Neuron (in vitro differentiated cells): ENCODE data around the gene NTNG2.
"Not testable (repeated sequence)": the region's sequence is repeated elsewhere in the genome, so short reads cannot be mapped to it uniquely, and the experiment has no call there.

Experiments used
- H2AFZ ChIP-seq: one replicate; pipeline ENCODE4 v1.6.1; 2013; ENCODE audit warnings: low read depth, mild to moderate bottlenecking, inconsistent platforms, low read length, moderate library complexity
- H3K27me3 ChIP-seq: one replicate; pipeline ENCODE4 v1.6.1; 2013; ENCODE audit warnings: low read length; ENCODE audit not compliant: insufficient read depth
- H3K36me3 ChIP-seq: one replicate; pipeline ENCODE4 v1.6.1; 2013; ENCODE audit warnings: low read length; ENCODE audit not compliant: insufficient read depth
- H3K4me1 ChIP-seq: one replicate; pipeline ENCODE4 v1.6.1; 2013; ENCODE audit warnings: low read length; ENCODE audit not compliant: insufficient read depth
- H3K4me3 ChIP-seq: 2 replicates; pipeline ENCODE4 v1.5.1; 2013; ENCODE audit warnings: mild to moderate bottlenecking, low read length, moderate library complexity
- H3K9me3 ChIP-seq: one replicate; pipeline ENCODE4 v1.6.1; 2013; ENCODE audit warnings: low read length

NTNG2 gene

DNA sequence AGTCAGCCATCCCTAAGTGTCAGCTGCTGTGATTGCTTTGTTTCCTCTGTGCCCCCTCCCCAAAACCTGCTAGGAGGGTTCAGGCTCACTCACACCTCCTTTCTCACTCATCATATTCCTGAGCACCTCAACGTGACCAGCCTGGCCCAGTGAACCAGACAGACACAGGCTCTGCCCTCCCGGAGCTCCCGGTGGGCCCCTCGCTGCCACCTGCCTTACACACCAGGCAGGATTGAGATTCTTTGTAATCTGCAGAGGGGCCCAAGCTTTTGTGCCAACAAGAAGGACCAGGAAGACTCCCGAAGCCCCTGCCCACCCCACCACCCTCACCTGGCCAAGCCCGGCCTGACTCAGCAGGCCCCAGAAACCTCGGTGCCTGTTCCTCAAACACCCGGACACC is 87.8 kb downstream of the NTNG2 start:
- no peak overlapping the region for H3K4me3 ChIP-seq
- H3K4me1 ChIP-seq: peaks cover 8% of the 10 kb centered on the region
- H2AFZ ChIP-seq: no peak overlapping the region
- H3K27me3 ChIP-seq: peaks cover 13% of the 10 kb centered on the region
- H3K9me3 ChIP-seq: peaks cover 13% of the 10 kb centered on the region
- H3K36me3 ChIP-seq: no peaks in the 10 kb centered on the region

DNA sequence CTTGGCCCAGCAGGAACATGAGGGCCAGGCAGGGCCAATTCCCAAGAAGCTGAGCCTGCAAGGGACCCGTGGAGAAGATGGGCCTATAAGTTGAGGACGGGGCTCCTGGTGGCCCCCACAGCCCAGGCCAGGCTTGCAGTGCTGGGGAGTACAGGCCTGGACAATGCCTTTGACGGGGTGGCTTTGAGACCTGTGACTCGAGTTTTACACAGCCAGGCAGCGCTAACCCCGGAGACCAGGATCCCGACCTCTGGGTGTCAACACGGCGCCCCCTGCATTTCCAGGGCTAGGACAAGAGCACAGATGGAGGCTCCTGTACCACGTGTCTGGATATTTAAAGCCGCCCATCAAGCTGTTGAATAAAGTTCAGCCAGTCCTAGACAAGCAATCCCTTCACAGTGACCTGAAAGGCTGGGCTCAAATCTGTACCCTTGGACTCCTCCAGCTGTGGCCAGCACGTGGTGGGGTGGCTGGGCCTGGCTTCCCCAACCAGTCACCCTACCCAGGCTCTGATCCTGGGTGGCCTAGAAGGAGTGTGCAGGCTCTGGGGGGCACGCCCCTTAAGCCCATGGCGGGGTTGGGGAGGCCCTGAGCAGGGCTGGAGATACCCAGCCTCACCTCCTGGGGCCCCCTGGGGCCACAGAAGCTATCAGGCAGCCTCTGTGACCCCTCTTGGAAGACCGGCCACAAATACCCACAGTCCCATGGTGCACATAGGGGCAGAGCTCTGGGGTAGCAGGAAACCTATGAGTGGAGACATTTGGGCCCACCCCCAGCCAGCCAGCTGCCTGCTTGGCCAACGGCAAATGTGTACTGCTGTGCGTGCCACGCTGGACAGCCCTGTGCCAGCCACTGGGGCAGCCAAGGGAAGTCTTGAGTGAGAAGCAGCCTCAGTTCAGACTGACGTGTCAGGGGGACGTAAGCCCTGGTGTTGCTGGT is 88.7 kb downstream of the NTNG2 start:
- no peaks in the 10 kb centered on the region for H3K36me3 ChIP-seq
- H2AFZ ChIP-seq: no peak overlapping the region
- no peak overlapping the region for H3K4me3 ChIP-seq
- H3K27me3 ChIP-seq: peaks cover 5% of the 10 kb centered on the region
- peaks cover 13% of the 10 kb centered on the region for H3K9me3 ChIP-seq
- no peaks in the 10 kb centered on the region for H3K4me1 ChIP-seq

DNA sequence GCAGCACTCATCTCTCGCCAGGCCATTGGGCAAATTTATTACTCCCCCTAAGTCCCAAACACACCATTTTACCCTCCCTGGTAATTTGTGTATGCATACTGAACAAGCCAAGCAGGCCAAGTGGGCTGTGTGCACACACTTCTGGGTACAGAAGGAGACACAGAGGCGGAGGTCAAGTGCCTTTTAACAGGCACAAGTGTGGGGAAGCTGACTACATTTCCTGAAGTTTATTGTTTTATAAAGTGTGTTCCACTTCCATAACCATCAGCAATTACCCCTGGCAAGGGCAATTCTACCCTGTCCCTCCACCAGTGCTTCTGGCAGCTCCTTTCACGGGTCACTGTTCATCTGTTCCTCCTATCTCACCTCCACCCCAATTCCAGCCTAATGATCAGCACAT is 99.0 kb downstream of the NTNG2 start:
- H3K36me3 ChIP-seq: peaks cover 32% of the 10 kb centered on the region
- no peak overlapping the region for H3K4me3 ChIP-seq
- no peak overlapping the region for H2AFZ ChIP-seq
- H3K9me3 ChIP-seq: no peaks in the 10 kb centered on the region
- H3K4me1 ChIP-seq: no peaks in the 10 kb centered on the region
- H3K27me3 ChIP-seq: no peaks in the 10 kb centered on the region

DNA sequence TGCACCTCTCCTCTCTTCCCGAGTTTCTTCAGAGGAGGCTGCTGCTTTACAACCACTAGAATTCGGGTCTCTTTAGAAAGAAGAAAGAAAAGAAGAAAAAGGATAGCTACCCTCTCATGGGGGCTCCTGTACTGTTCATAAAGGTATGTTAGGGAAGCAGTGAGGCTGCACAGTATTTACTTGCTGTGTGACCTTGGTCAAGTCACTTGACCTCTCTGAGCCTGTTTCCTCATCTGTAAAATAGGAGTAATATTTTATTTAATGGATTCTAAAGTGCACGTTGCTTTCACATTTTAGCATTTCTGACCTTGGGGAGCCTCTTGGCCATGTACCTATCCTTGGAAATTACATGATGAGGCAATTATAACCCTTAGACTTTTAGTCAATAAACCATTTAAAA is 104.2 kb downstream of the NTNG2 start:
- Histone ChIP-seq H3K27me3 (no peaks in the 10 kb centered on the region), H3K36me3 (peaks cover 72% of the 10 kb centered on the region), H3K9me3 (no peaks in the 10 kb centered on the region), H3K4me1 (no peaks in the 10 kb centered on the region), H3K4me3 (no peak overlapping the region), H2AFZ (no peak overlapping the region)

DNA sequence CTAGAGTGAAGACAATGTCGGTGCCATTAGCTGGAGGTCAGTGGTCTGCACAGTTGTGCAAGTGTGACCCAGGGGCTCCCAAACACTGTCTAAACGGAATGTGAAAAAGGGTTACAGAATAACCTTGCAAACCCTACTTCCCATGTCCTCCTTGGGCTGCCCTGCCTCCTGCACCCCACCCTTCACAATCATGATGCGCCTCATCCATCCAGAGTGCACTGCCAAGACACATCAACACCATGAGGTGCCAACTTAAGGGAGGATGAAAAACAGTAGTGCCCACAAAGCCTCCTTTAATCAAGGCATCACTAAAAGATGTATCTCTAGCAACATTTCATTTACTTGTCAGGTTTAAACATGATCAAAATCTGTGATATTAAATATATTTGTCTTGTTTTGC is 105.8 kb downstream of the NTNG2 start:
- H3K27me3 ChIP-seq: no peaks in the 10 kb centered on the region

GRCh38 chr9:132268725-132269352 is 107.0 kb downstream of the NTNG2 start:
- Histone ChIP-seq H2AFZ (no peak overlapping the region), H3K36me3 (peaks cover 81% of the 10 kb centered on the region), H3K4me3 (no peak overlapping the region), H3K27me3 (no peaks in the 10 kb centered on the region), H3K4me1 (no peaks in the 10 kb centered on the region), H3K9me3 (no peaks in the 10 kb centered on the region)

More for the DNA sequence above, 105.8 kb downstream of the NTNG2 start:
- Histone ChIP-seq H3K4me1 (no peaks in the 10 kb centered on the region), H2AFZ (no peak overlapping the region), H3K4me3 (no peak overlapping the region), H3K9me3 (no peaks in the 10 kb centered on the region), H3K36me3 (peaks cover 76% of the 10 kb centered on the region)

DNA sequence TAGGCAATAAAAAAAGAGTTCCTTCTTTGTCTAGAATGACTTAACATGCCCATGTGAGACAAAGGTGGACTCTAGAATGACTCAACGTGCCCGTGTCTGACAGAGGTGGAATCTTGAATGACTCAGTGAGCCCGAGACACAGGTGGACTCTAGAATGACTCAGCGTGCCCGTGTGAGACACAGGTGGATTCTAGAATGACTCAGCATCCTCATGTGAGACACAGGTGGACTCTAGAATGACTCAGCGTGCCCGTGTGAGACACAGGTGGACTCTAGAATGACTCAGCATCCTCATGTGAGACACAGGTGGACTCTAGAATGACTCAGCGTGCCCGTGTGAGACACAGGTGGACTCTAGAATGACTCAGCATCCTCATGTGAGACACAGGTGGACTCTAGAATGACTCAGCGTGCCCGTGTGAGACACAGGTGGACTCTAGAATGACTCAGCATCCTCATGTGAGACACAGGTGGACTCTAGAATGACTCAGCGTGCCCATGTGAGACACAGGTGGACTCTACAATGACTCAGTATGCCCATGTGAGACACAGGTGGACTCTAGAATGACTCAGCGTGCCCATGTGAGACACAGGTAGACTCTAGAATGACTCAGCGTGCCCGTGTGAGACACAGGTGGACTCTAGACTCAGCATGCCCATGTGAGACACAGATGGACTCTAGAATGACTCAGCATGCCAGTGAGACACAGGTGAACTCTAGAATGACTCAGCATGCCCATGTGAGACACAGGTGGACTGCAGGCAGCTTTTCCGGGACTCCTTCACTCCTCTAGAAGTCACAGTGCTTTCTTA is 108.1 kb downstream of the NTNG2 start:
- not testable (repeated sequence) for H3K27me3 ChIP-seq, H3K9me3 ChIP-seq, H3K4me3 ChIP-seq, H2AFZ ChIP-seq, H3K4me1 ChIP-seq
- peaks cover 81% of the 10 kb centered on the region for H3K36me3 ChIP-seq

- Histone ChIP-seq H2AFZ (no peak overlapping the region), H3K36me3 (peaks cover 93% of the 10 kb centered on the region)
These were observed 113.0 kb downstream of the NTNG2 start for GRCh38 chr9:132274861-132275260.

DNA sequence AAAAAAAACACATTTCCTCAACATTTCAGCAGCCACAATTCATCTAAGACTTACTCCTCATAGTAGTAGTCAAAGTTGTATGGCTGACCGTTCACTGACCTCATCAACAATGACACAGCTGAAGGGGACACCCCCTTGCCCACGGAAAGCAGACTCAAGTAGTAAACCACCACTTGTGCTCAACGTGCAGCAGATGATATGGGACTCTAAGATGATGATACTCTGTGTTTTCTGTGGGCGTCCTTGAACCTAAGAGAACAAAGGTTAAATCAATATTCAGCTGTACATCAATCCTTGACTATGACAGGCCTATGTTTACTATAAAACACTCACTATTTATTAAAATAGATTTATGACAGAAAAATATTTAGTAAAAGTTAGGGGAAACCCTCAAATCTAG is 121.3 kb downstream of the NTNG2 start:
- no peaks in the 10 kb centered on the region for H3K4me1 ChIP-seq
- H3K9me3 ChIP-seq: no peaks in the 10 kb centered on the region
- peaks cover 84% of the 10 kb centered on the region for H3K36me3 ChIP-seq
- H3K27me3 ChIP-seq: no peaks in the 10 kb centered on the region
- no peak overlapping the region for H3K4me3 ChIP-seq
- H2AFZ ChIP-seq: no peak overlapping the region

More at GRCh38 chr9:132274861-132275260, 113.0 kb downstream of the NTNG2 start:
- Histone ChIP-seq H3K27me3 (no peaks in the 10 kb centered on the region), H3K9me3 (no peaks in the 10 kb centered on the region), H3K4me1 (no peaks in the 10 kb centered on the region), H3K4me3 (no peak overlapping the region)

- Histone ChIP-seq H3K4me3 (no peak overlapping the region), H3K27me3 (no peaks in the 10 kb centered on the region), H2AFZ (no peak overlapping the region), H3K4me1 (no peaks in the 10 kb centered on the region), H3K9me3 (no peaks in the 10 kb centered on the region), H3K36me3 (peaks cover 84% of the 10 kb centered on the region)
These were observed 122.0 kb downstream of the NTNG2 start for GRCh38 chr9:132283863-132284262.

- Histone ChIP-seq H3K9me3 (no peaks in the 10 kb centered on the region), H2AFZ (no peak overlapping the region), H3K27me3 (no peaks in the 10 kb centered on the region), H3K4me1 (no peaks in the 10 kb centered on the region), H3K36me3 (peaks cover 65% of the 10 kb centered on the region), H3K4me3 (no peak overlapping the region)
These were observed 125.5 kb downstream of the NTNG2 start for GRCh38 chr9:132287256-132287760.

- Histone ChIP-seq H3K9me3 (no peaks in the 10 kb centered on the region), H3K4me1 (no peaks in the 10 kb centered on the region), H3K27me3 (no peaks in the 10 kb centered on the region), H3K4me3 (no peak overlapping the region), H3K36me3 (peaks cover 57% of the 10 kb centered on the region), H2AFZ (no peak overlapping the region)
These were observed 126.5 kb downstream of the NTNG2 start for GRCh38 chr9:132288361-132288760.

- Histone ChIP-seq H2AFZ (no peak overlapping the region), H3K36me3 (peaks cover 54% of the 10 kb centered on the region), H3K4me3 (no peak overlapping the region), H3K27me3 (no peaks in the 10 kb centered on the region), H3K4me1 (no peaks in the 10 kb centered on the region), H3K9me3 (no peaks in the 10 kb centered on the region)
These were observed 127.1 kb downstream of the NTNG2 start for GRCh38 chr9:132288966-132289365.
